Amniotic stem cell (primary cell): ENCODE measurements around the gene CHMP4A.
"Not testable (repeated sequence)": the region's sequence is repeated elsewhere in the genome, so short reads cannot be mapped to it uniquely, and the experiment has no call there.

Source experiments
- DNase-seq: peaks from one replicate; lab custom pipeline; 2025; lab: John Stamatoyannopoulos, UW

Gene CHMP4A

GRCh38 chr14:24222987-24223386 is 9.7 kb upstream of the CHMP4A start:
- DNase-seq, result not testable (repeated sequence)

GRCh38 chr14:24219521-24219920 is 6.2 kb upstream of the CHMP4A start:
- no peak for DNase-seq

- DNase-seq, result no peak
These were observed 5.8 kb upstream of the CHMP4A start for GRCh38 chr14:24219080-24219479.

GRCh38 chr14:24216876-24217275 is 3.6 kb upstream of the CHMP4A start:
- not testable (repeated sequence) for DNase-seq

GRCh38 chr14:24216345-24216699 is 3.0 kb upstream of the CHMP4A start:
- no peak for DNase-seq

GRCh38 chr14:24215495-24216344 is 2.4 kb upstream of the CHMP4A start, which contains the start of gene MDP1:
Gene MDP1, minus strand, starts transcription at chr14:24216066. Its CDS starts 111 bp downstream, at chr14:24215955.
- DNase-seq, result peak; percentile 66

GRCh38 chr14:24213866-24214662 is 776 bp upstream of the CHMP4A start:
- DNase-seq, result no peak

- DNase-seq, result no peak
These were observed 2.0 kb downstream of the CHMP4A start for GRCh38 chr14:24211311-24211710.

- no peak for DNase-seq
These were observed 5.7 kb downstream of the CHMP4A start for GRCh38 chr14:24207625-24208024.

- no peak for DNase-seq
These were observed 6.2 kb downstream of the CHMP4A start for GRCh38 chr14:24207104-24207551.

GRCh38 chr14:24206260-24207103 is 6.8 kb downstream of the CHMP4A start:
- no peak for DNase-seq

GRCh38 chr14:24204163-24205146 is 8.8 kb downstream of the CHMP4A start:
- DNase-seq, result no peak

- DNase-seq, result not testable (repeated sequence)
These were observed 9.9 kb downstream of the CHMP4A start for GRCh38 chr14:24203249-24203886.

GRCh38 chr14:24202538-24202937 is 10.8 kb downstream of the CHMP4A start:
- DNase-seq, result not testable (repeated sequence)

GRCh38 chr14:24198814-24199524 is 14.3 kb downstream of the CHMP4A start:
- DNase-seq, result no peak

GRCh38 chr14:24197056-24197450 is 16.2 kb downstream of the CHMP4A start:
- DNase-seq, result no peak

GRCh38 chr14:24196071-24197055 is 16.9 kb downstream of the CHMP4A start:
- DNase-seq, result no peak
